Measurements from ENCODE around the gene ZKSCAN8. TPM values are rescaled to one million over a fixed set of nuclear protein-coding genes. Genes with fewer than 3 reads are reported as not detected.
A peak's percentile ranks its signal among the peaks of the same experiment; 100 is the strongest.

The ZKSCAN8 gene
- total RNA-seq, 1 donor from 2014 or later = 8.7 TPM

GRCh38 chr6:28142446-28142845 lies 763 bp downstream of the ZKSCAN8 start:
- Histone ChIP-seq H3K27ac (peak overlapping the region in 1 of 2 donors; percentile 81), H3K4me3 (peak overlapping the region; percentile 72 to 91), H3K9me3 (no peaks in the 10 kb centered on the region), H3K36me3 (peaks cover 0 to 7% of the 10 kb centered on the region in 2 donors), H3K27me3 (no peaks in the 10 kb centered on the region), H3K4me1 (peaks cover 0 to 31% of the 10 kb centered on the region in 2 donors)
- intact Hi-C loops (cut with DNase I) = no loop called here
- TF ChIP-seq, protein P1, sequence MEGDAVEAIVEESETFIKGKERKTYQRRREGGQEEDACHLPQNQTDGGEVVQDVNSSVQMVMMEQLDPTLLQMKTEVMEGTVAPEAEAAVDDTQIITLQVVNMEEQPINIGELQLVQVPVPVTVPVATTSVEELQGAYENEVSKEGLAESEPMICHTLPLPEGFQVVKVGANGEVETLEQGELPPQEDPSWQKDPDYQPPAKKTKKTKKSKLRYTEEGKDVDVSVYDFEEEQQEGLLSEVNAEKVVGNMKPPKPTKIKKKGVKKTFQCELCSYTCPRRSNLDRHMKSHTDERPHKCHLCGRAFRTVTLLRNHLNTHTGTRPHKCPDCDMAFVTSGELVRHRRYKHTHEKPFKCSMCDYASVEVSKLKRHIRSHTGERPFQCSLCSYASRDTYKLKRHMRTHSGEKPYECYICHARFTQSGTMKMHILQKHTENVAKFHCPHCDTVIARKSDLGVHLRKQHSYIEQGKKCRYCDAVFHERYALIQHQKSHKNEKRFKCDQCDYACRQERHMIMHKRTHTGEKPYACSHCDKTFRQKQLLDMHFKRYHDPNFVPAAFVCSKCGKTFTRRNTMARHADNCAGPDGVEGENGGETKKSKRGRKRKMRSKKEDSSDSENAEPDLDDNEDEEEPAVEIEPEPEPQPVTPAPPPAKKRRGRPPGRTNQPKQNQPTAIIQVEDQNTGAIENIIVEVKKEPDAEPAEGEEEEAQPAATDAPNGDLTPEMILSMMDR (IDR thresholded peaks at IDR 0.05) = no peak
- DNase-seq (ENCODE audit: low spot score in 2 of 2) = no peak

DNA sequence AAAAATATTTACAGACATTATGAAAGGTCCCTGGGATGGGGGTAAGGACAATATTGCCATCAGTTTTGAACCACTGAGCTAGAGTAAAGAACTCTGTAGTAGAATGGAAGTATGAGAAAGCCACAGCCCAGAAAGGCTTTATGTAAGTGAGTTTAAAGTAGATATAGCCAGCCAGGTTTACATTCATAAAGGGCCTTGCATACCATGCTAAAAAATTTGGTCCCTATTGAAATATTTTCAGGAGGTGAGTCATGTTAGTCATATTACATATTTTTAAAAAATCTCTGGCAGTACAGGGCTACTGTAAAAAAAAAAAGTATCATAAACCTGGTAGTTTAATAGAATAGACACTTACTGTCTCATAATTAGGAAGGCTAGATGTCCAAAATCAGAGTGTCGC lies 3.5 kb downstream of the ZKSCAN8 start:
- Histone ChIP-seq H3K4me1 (peaks cover 0 to 19% of the 10 kb centered on the region in 2 donors), H3K27ac (no peak overlapping the region), H3K36me3 (peaks cover 21 to 24% of the 10 kb centered on the region in 2 donors), H3K9me3 (no peaks in the 10 kb centered on the region), H3K27me3 (no peaks in the 10 kb centered on the region), H3K4me3 (no peak overlapping the region)
- TF ChIP-seq, protein P1 (IDR thresholded peaks at IDR 0.05) = no peak
- intact Hi-C loops (cut with DNase I) = no loop called here
- DNase-seq (ENCODE audit: low spot score in 2 of 2) = no peak

- Histone ChIP-seq H3K27me3 (no peaks in the 10 kb centered on the region), H3K4me3 (no peak overlapping the region), H3K9me3 (no peaks in the 10 kb centered on the region), H3K36me3 (peaks cover 81 to 97% of the 10 kb centered on the region in 2 donors), H3K4me1 (no peaks in the 10 kb centered on the region), H3K27ac (no peak overlapping the region)
- TF ChIP-seq, protein P1 (IDR thresholded peaks at IDR 0.05) = no peak
- DNase-seq (ENCODE audit: low spot score in 2 of 2) = no peak
- intact Hi-C loops (cut with DNase I) = no loop called here
Measured at GRCh38 chr6:28152531-28152930, 10.8 kb downstream of the ZKSCAN8 start.

DNA sequence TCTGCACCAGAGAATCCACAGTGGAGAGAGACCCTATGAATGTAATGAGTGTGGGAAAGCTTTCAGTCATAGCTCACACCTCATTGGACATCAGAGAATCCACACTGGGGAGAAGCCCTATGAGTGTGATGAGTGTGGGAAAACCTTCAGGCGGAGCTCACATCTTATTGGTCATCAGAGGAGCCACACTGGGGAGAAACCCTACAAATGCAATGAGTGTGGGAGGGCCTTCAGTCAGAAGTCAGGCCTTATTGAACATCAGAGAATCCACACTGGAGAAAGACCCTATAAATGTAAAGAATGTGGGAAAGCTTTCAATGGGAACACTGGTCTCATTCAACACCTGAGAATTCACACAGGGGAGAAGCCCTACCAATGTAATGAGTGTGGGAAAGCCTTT lies 11.9 kb downstream of the ZKSCAN8 start:
- no peak overlapping the region for H3K27ac ChIP-seq
- no peaks in the 10 kb centered on the region for H3K27me3 ChIP-seq
- H3K4me1 ChIP-seq = no peaks in the 10 kb centered on the region
- TF ChIP-seq, protein P1 (IDR thresholded peaks at IDR 0.05) = no peak
- DNase-seq (ENCODE audit: low spot score in 2 of 2) = no peak
- intact Hi-C loops (cut with DNase I) = no loop called here
- H3K36me3 ChIP-seq = peaks cover 79 to 93% of the 10 kb centered on the region in 2 donors
- no peak overlapping the region for H3K4me3 ChIP-seq
- no peaks in the 10 kb centered on the region for H3K9me3 ChIP-seq

- Histone ChIP-seq H3K36me3 (peaks cover 71 to 90% of the 10 kb centered on the region in 2 donors), H3K27me3 (no peaks in the 10 kb centered on the region), H3K9me3 (no peaks in the 10 kb centered on the region), H3K4me3 (no peak overlapping the region), H3K27ac (no peak overlapping the region), H3K4me1 (no peaks in the 10 kb centered on the region)
- intact Hi-C loops (cut with DNase I) = no loop called here
- TF ChIP-seq, protein P1 (IDR thresholded peaks at IDR 0.05) = no peak
- DNase-seq (ENCODE audit: low spot score in 2 of 2) = no peak
Measured at GRCh38 chr6:28154357-28154756, 12.7 kb downstream of the ZKSCAN8 start.

DNA sequence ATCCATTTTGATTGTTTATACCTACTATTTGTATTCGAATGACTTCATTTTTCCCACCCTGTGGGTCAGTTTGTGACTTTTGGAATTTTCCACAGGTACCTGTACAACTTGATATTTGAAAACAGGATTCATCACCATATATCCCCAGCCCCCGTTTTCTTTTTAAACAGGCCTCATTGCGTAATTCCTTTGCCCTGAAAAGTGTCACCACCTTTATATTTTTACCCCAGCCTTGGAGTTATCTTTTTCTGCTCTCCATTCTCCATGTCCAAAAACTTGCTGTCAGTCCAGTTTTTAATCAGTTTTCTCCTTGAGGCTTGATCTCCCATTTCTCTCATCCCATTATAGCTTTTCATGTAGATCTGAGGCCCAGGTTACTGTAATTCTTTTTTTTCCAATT lies 16.6 kb downstream of the ZKSCAN8 start:
- TF ChIP-seq, protein P1 (IDR thresholded peaks at IDR 0.05) = no peak
- no peak for DNase-seq (ENCODE audit: low spot score in 2 of 2)
- intact Hi-C loops (cut with DNase I) = no loop called here
- H3K27me3 ChIP-seq = no peaks in the 10 kb centered on the region
- H3K27ac ChIP-seq = no peak overlapping the region
- H3K4me1 ChIP-seq = no peaks in the 10 kb centered on the region
- H3K36me3 ChIP-seq = peaks cover 37 to 51% of the 10 kb centered on the region in 2 donors
- H3K4me3 ChIP-seq = no peak overlapping the region
- no peaks in the 10 kb centered on the region for H3K9me3 ChIP-seq
